ENCODE measurements around the gene MACROD2.

DNA sequence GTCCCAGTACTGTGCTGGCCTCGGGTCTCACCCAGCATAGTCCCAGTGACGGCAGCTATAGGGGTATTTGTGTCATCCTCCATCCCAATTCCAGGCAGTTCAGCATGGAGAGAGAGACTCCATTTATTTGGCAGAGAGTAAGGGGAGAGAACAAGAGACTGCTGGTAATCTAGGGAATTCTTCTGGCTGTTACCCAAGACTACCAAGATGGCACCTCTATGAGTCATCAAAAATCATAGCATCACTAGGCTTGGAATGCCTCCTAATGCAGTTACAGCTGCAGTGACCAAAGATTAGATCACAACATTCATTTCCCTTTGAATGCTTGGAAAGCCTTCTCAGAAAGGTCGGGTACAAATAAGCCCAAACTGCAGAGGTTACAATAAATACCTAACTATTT, 1002.5 kb downstream of the MACROD2 start:
- TF ChIP-seq POLR2A (IDR thresholded peaks at IDR 0.05; ENCODE audit: low read depth, low read length) = no peak
- no peak for TF ChIP-seq POLR2AphosphoS5 (IDR thresholded peaks at IDR 0.05; ENCODE audit: low read depth, low read length)
- no peak for TF ChIP-seq TAF1 (IDR thresholded peaks at IDR 0.05; ENCODE audit: low read depth, low read length)
- TF ChIP-seq SPI1 (IDR thresholded peaks at IDR 0.05; ENCODE audit: low read depth, low read length) = no peak
- no peak for TF ChIP-seq PAX5 (IDR thresholded peaks at IDR 0.05; ENCODE audit: insufficient read depth, low read length, severe bottlenecking)
- TF ChIP-seq POU2F2 (IDR thresholded peaks at IDR 0.05; ENCODE audit: low read depth, low read length) = no peak
